Measurements from ENCODE around the gene EPC2.

GRCh38 chr2:148752977-148753376, 108.4 kb downstream of the EPC2 start:
- no peak for TF ChIP-seq EZH2phosphoT487 (IDR thresholded peaks at IDR 0.05; ENCODE audit: insufficient read depth, low read depth)
- no peak for TF ChIP-seq EZH2 (IDR thresholded peaks at IDR 0.05; ENCODE audit: insufficient read depth, poor library complexity, severe bottlenecking)

Data from GM23248 (cell line).